ENCODE data around the gene MAST2.

Gene MAST2

GRCh38 chr1:46076343-46076742 is 272.9 kb downstream of the MAST2 start:
- DNase-seq: no peak

DNA sequence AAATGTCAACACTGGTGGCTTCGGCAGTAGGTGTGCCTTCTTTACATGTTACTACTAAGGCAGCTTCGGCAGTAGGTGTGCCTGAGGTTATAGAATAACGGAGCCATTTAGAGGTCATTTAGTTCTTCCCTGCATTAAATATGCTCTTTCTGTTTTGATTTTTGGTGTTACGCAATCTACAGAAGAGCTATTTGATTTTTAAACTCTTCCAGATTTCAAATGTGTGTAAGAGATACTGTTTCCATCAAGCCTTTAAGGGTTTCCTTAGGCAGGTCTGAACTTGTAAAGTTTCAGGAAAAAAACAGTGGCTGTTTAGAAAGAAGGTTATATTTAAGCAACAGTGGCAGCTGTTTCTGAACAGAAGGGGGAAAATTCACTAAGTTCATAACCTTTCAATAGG is 274.2 kb downstream of the MAST2 start:
- no peak for DNase-seq

- no peak for DNase-seq
Measured at GRCh38 chr1:46080257-46080656, 276.8 kb downstream of the MAST2 start.

DNA sequence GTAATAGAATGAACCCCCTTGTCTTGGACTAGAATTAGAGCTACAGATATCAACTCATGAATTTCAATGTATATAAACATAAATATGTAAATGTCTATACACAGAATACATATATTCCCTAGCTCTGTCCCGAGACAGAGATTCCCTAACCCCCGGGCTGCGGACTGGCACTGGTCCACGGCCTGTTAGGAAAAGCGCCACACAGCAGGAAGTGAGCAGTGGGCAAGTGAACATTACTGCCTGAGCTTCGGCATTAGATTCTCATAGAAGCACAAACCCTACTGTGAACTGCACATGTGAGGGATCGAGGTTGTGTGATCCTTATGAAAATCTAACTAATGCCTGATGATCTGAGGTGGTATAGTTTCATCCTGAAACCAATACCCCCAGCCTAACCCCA is 277.8 kb downstream of the MAST2 start:
- DNase-seq: no peak

- no peak for DNase-seq
Measured at GRCh38 chr1:46081619-46082018, 278.2 kb downstream of the MAST2 start.

DNA sequence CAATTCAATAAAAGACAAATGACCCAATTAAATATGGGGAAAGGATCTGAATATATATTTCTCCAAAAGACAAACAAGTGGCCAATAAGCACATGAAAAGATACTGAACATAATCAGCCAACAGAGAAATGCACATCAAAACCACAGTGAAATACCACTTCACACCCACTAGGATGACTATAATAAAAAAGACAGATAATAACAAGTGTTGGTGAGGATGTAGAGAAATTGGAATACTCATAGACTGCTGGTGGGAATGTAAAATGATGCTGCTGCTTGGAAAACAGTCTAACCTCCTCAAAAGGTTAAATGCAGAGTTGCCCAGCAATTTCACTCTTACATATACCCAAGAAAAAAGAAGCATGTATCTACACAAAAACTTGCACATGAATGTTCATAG is 280.2 kb downstream of the MAST2 start:
- no peak for DNase-seq

DNA sequence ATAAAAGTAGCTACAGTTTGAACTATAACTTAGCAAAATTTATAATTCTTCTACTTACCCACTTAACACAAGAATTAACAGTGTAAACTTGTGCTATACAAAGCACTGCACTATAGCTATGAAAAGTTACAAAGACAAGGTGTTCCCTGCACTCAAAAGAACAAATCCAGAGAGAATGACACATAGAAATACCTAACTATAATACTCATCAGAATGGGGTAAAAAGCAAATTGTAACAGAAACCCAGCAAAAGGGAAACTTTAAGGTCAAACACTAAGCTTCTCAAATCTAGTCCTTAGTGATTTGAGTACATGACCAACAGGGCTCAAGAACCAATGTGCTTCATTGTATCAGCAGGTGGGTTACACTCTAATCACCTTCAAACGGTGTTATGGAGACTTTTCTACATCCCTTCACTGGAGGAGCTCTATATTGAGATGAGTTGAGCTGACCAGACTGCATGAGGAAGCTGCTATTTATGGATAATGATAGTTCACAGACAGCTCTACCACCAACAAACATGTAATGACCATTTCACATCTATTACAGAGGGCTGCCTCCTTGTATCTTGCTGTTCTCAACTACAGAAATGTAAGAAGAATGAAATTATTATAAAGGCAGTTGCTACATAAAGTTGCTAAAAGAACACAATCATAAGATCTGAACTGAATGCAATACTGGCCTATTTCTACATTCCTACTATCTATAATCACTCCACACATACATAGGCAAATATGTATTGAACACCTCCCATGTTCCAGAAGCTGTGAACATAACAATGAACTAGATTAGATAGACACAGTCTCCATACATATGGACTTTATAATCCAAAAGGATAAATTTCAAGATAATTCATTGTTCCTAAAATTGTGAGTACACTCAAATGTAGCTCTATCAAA is 281.4 kb downstream of the MAST2 start:
- DNase-seq: no peak
